ENCODE data around the gene SMAD4.
"Not testable (repeated sequence)": the region's sequence is repeated elsewhere in the genome, so short reads cannot be mapped to it uniquely, and the experiment has no call there.

SMAD4 gene

GRCh38 chr18:51029694-51030536, at the start of gene SMAD4:
Gene SMAD4, plus strand, starts transcription at chr18:51030213. Its CDS starts 16,834 bp downstream, at chr18:51047047.
- DNase-seq = peak; percentile 99

GRCh38 chr18:50981381-50981780, 48.6 kb upstream of the SMAD4 start:
- DNase-seq = no peak

DNA sequence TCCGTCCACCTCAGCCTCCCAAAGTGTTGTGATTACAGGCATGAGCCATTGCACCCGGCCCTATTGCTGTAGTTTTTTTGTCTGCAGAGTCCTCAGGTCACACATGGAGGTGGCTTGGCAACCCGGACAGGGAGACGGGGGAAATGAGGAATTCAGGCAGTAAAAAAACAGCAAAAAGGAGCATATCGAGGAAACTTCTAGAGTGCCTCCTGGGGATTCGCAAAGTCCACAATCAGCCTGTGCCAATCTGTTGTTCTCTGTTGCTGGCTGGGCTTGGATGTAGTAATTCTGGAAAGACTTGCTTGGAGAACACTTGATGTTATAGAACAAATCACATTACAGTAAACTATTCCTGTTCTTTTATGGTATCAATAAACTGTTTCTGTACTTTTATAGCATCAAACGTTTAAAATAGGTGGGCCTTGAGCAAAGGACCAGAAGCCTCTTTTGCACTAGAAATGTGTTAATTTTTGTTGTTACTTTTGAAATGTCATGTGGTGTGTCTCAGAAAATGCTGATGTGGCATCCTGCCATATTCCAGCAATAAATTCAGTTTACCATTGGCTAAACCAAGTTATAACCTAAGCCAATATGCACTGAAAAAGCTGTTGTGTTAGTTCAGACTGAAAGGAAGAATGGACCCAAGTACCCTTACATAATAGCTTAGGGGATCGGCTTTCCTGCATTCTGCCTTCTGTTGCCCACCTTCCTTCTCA, 47.8 kb upstream of the SMAD4 start:
- DNase-seq = no peak

DNA sequence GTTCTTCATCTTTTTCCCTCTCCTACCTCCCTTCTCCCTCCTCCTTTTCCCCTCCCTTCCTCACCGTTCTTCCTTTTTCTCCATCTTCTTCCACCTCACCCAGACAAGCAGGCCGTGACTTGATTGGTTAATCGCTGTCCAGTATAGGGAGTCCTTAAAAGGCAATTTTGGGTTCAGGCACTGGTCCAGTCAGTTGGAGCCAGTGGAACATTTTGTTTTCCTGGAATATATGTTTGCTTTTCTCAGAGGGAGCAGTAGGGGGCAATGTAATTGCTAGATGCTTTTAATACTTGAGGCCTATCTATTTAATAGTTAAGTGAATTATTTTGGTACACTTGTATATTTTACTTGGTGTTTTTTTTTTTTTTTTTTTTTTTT, 47.2 kb upstream of the SMAD4 start:
- DNase-seq = no peak

DNA sequence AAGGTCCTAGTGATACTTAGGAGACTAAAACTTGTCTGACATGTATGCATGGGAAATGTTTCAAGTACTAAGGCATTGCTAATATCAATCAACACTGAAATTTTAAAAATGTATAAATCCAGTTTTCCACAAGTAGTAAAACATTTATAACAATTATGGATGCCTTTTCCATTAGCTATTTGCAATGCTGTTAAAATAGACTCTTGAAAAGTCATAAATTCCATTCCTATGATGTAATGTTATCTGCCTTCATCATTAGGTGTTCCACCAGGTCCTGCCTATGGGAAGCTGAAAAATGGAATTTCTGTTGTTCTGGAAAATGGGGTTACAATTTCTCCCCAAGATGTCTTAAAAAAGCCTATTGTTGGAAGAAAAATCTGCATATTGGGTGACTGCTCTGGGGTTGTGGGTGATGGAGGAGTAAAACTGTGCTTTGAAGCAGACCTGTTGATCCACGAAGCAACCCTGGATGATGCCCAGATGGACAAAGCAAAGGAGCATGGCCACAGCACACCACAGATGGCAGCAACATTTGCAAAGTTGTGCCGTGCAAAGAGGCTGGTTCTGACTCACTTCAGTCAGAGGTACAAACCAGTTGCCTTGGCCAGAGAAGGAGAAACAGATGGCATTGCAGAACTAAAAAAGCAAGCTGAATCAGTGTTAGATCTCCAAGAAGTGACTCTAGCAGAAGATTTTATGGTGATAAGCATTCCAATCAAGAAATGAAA, 43.5 kb upstream of the SMAD4 start:
- DNase-seq = no peak

- DNase-seq = no peak
Measured at GRCh38 chr18:50987261-50987660, 42.8 kb upstream of the SMAD4 start.

DNA sequence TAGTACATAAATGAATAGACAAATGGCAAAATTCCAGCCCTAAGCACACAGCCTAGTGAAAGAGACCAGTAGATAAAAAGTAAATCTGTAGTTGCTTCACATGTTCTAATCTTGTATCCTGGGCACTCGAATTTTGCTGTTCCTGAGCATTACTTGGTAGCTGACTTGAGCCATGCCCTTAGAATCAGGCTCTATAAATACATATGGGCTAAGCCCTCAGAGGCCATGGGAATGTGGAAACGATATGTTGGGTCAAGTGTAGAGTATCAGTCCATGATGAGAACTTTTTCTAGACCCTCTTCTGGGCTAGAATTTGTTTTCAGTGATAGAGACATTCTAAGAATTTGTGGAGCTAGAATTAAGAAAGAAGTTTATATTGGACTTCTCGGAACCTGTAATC, 40.3 kb upstream of the SMAD4 start:
- no peak for DNase-seq

GRCh38 chr18:50992351-50992762, 37.7 kb upstream of the SMAD4 start:
- no peak for DNase-seq

- no peak for DNase-seq
Measured at GRCh38 chr18:50994031-50994430, 36.0 kb upstream of the SMAD4 start.

GRCh38 chr18:51003174-51003573, 26.8 kb upstream of the SMAD4 start:
- not testable (repeated sequence) for DNase-seq

GRCh38 chr18:51006061-51006818, 23.8 kb upstream of the SMAD4 start:
- no peak for DNase-seq

- no peak for DNase-seq
Measured at GRCh38 chr18:51006948-51007789, 22.8 kb upstream of the SMAD4 start.

DNA sequence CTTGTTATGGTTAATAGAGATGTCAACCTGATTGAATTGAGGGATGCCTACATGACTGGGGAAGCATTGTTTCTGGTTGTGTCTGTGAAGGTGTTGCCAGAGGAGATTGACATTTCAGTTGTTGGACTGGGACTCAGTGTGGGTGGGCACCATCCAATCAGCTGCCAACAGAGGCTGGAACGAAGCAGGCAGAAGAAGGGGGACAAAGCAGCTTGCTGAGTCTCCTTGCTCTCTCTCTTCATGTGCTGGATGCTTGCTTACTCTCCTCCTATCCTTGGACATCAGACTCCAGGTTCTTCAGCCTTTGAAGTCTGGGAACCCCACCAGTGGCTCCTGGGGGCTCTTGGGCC, 22.2 kb upstream of the SMAD4 start:
- no peak for DNase-seq

- no peak for DNase-seq
Measured at GRCh38 chr18:51009072-51009471, 20.9 kb upstream of the SMAD4 start.

DNA sequence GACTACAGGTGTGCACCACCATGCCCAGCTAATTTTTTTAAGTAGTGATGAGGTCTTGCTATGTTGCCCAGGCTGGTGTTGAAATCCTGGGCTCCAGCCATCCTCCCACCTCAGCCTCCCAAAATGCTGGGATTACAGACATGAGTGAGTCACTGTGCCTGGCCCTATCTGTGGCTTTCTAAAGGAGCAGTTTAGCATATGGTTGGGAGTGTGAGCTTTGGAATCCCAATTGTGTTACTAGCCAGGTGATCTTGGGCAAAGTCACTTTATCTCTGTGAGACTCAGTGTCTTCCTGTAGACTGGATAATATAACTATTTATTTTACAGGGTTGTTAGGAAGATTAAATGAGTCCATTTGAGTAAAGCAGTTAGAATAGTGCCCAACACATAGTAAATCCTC, 19.8 kb upstream of the SMAD4 start:
- no peak for DNase-seq

DNA sequence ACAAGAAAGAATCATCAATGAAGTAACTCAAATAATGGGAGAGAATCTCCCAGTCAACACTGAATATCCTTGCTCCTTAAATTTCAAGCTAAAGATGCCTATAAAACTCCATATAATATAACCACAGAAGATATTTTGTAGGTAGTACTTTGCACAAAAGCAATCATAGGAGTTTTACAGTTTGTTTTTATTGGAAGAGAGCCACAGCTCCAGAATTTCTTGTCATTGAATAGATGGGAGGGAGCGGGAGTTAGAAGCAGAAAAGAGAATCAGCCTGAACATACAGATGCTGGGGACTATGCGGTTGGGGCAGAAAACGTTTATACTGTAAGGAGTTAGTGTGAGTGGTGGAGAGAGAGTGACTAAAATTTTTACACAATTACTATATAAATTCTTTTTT, 18.3 kb upstream of the SMAD4 start:
- no peak for DNase-seq

- no peak for DNase-seq
Measured at GRCh38 chr18:51012441-51012840, 17.6 kb upstream of the SMAD4 start.

GRCh38 chr18:51013259-51013658, 16.8 kb upstream of the SMAD4 start:
- DNase-seq = no peak

DNA sequence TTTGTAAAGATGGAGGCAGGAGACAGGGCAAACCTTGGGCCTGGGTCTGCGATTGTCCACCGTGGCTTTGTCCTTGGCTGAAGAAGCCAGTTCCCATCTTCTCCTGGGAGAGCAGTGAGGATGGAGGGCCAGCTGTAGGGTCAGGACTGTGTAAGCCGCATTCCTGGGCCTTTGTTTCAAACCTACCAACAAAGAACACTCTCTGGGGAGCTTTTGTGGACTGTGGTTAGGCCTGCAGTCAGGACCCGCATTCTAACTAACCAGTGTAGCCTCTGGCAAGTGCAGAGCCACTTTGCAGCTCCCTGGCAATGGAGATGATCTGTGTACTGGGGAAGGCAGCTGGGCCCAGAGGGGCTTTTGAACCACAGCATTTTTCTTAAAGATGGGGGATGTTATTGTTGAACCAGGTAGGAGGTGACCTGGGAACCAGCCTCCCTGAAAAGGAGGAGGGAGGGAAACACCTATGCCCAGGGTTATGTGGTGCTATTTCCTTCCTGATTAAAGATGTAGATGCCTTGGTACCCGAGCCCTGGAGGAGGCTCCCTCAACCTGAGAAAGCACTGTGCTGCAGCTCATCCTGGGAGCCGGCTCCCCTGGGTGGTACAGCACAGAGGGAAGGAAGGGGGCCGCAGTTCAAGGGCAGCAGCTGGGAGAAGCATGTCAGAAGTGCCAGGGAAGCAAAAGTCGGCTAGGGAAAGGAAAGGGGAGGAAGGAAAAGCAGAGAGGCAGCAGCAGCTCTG, 12.7 kb upstream of the SMAD4 start:
- no peak for DNase-seq

DNA sequence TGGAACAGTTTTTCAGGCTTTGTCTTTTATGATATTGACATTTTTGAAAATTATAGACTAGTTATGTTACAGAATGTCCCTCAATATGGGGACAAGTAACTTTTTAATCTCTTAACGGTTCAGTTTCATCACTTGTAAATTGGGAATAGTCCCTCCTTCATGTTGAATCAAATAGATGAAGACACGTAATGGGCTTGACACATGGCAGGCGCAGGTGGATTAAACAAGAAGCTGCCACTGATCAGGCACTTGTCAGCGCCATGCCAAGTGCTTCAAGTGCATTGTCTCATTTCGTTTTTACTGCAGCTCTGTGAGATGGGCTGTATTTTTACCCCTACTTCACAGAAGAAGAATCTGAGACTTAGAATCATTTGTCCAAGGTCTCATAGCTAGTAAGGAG, 9.5 kb upstream of the SMAD4 start:
- no peak for DNase-seq

DNA sequence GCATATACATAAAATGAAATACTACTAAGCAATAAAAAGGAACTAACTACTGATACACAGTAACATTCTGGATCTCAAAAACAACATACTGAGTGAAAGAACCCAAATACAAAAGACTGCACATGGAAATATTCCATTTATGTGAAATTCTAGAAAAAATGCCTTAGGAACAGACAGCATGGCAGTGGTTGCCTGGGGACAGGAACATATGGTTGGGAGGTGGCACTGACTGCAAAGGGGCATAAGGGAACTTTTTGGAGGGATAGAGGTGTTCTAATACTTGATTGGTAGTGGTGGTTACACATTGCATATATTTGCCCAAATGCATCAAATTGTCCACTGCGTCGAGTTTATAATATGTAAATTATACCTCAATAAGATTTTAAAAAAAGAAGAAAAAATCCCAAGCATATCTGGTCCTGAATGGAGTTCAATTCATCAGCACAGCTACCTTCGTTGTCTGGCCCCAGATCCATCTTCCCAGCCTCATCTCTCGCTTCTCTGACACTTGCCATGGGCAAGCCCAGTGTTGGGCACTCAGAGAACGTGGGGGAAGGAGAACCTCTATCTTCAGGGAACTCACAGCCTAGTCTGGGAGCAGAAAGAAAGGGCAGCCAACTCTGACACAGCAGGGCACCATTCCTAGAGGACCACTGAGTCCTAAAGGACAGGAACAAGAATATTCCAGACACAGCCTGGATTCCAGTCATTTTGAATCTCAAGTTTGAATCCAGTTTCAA, 8.6 kb upstream of the SMAD4 start:
- no peak for DNase-seq
